Activated CD4-positive, CD25-positive, alpha-beta regulatory T cell treated with anti-CD3 and anti-CD28 coated beads, Interleukin-2, amount 50 U/mL, for 16 hours (primary cell): ENCODE results near the gene SLC5A3.

Experiments used
- DNase-seq: peaks from one replicate; pipeline ENCODE4 v3.0.0-alpha.2; 2020; ENCODE audit warnings: low read depth, low spot score

Gene SLC5A3

GRCh38 chr21:34071683-34072082 lies 1.7 kb upstream of the SLC5A3 start:
- DNase-seq = no peak

DNA sequence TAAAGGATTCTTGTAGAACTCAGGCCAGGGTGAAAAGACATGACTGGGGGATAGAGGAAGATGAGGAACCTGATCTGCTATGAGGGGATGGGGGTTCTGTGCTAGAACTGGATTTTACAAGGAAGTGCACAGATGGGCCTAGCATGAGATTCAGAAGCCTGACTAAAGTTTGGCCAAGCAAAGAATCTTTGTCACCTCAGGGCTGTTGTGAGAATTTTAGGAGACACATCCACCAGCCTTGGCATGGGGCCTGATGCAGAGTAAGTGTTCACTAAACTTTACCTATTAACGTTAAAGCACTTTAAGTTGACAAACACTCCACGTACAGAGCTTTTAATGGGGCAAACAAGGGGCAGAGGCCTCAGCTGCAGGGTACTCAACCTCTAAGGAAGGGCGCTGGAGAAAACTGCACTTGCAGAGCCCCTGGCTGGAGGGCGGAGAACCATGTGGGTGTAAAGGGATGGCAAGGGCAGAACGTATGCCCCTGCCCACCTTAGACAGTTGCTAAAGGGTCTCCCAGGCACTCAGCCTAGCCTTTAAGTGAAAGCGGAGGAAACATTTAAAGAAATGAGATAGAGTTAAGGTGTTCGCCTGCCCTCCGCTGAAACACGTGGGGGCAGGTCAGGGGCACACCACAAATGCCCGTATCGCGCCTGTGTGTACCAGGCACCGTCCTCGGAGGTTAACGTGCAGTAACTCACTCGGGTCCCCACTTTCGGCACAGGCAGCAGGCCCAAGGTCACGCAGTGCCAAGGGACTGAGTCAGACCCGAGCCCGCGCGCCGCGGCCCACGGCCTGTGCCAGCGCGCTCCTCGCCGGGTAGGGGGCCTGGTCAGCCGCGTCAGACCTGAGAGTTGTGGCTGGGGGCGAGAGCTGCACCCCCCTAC lies 990 bp upstream of the SLC5A3 start:
- DNase-seq = no peak

GRCh38 chr21:34073749-34074282 lies 438 bp downstream of the SLC5A3 start:
- peak; percentile 9 for DNase-seq

DNA sequence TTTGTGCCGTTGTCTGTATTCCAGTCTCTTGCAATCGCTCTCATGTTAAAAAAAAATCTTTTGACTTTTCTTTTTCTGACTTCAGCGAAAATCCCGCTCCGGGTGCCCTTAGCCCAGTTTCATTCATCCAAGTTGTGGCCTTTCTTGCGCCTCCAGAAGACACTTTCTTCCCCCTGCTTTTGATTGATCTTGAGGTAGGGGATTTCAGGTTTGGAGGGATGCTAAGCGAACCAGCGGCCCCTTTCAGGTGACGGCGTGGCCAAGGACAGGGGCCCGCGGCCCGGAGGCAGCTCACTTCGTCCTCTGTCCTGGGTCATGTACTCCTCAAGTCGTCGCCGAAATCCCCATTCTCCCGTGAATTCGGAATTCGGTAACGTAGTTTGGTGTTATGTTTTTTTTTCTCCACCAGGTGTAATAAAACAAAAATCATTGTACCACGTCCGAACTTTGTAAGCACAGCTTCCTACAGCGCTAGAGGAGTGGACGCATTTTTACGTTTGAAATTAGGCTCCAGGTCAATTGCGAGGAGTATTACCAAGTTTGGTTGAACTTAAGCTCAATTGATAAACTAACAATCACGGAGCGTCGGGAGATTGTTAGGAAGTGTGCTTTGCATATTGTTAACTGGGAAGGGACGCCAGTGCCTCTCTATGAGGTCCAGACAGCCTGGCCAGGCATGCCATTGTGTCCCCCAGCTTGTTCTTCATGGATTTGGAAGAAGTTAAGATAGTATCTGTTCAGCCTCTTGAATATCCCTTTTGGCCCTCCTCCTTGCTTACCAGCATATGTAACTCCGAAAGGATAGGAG lies 1.1 kb downstream of the SLC5A3 start:
- DNase-seq = no peak

DNA sequence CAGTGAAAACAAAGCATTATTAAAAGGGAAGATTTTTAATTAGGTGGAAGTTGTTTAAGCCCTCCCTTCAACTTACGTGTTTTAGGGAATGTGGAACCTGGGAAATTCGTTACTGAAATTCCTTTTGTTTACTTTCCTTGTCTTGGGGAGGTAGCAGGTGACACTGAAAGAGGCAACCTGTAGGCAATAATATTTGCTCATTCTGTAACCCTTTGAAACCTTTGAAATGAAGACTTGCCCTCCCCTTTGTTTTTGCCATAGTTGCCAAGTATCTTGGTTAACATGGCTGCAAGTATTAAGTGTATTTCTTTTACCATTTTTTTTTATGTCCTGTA lies 1.7 kb downstream of the SLC5A3 start:
- no peak for DNase-seq

- DNase-seq = no peak
Measured at GRCh38 chr21:34075760-34076660, 2.6 kb downstream of the SLC5A3 start.

DNA sequence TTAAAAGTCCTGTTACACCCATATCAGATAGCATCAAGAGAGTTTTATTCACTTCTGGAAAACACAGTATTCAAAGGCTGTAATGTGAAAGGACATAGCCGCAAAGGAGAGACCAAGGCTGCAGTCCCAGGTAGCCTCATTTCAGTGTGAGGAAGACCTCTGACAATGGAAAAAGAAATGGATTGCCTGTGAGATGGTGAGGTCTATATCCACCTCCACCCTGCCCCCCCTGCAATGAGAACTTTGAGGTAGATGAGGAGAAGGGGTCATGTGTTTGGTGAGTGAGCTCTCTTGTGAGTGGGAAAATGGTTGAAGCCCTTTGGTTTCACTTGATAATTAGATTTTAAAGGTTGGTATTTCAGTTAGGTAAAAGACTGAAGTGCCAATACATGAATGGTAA lies 3.5 kb downstream of the SLC5A3 start:
- no peak for DNase-seq

GRCh38 chr21:34077888-34078287 lies 4.5 kb downstream of the SLC5A3 start:
- DNase-seq = no peak

- DNase-seq = no peak
Measured at GRCh38 chr21:34078915-34079314, 5.5 kb downstream of the SLC5A3 start.

GRCh38 chr21:34080710-34081109 lies 7.3 kb downstream of the SLC5A3 start:
- DNase-seq = no peak

GRCh38 chr21:34082769-34083168 lies 9.4 kb downstream of the SLC5A3 start:
- DNase-seq = no peak

DNA sequence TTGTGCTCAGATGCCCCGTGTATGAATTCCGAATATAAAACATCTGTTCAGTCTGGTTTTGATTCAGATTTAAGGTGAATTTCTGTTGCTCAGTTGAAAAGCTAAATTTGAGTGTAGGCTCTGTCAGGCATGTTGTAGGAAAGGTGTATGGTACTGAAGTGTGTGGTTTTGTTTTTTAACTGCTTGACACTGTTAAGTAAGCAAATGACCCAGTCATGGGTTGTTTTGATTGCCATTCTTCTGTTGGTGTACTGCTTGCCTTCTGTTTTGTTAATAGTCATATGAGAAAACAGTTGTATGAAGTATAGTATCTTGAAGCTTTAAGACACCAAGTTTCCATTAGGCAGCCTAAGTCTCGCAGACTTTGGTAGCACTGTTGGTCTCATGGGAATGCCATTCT lies 10.0 kb downstream of the SLC5A3 start:
- no peak for DNase-seq

GRCh38 chr21:34085129-34085528 lies 11.8 kb downstream of the SLC5A3 start:
- no peak for DNase-seq

GRCh38 chr21:34086887-34087306 lies 13.5 kb downstream of the SLC5A3 start:
- no peak for DNase-seq

GRCh38 chr21:34088752-34089151 lies 15.4 kb downstream of the SLC5A3 start:
- no peak for DNase-seq

- DNase-seq = no peak
Measured at GRCh38 chr21:34091032-34091431, 17.7 kb downstream of the SLC5A3 start.

- DNase-seq = no peak
Measured at GRCh38 chr21:34091607-34092006, 18.2 kb downstream of the SLC5A3 start.

DNA sequence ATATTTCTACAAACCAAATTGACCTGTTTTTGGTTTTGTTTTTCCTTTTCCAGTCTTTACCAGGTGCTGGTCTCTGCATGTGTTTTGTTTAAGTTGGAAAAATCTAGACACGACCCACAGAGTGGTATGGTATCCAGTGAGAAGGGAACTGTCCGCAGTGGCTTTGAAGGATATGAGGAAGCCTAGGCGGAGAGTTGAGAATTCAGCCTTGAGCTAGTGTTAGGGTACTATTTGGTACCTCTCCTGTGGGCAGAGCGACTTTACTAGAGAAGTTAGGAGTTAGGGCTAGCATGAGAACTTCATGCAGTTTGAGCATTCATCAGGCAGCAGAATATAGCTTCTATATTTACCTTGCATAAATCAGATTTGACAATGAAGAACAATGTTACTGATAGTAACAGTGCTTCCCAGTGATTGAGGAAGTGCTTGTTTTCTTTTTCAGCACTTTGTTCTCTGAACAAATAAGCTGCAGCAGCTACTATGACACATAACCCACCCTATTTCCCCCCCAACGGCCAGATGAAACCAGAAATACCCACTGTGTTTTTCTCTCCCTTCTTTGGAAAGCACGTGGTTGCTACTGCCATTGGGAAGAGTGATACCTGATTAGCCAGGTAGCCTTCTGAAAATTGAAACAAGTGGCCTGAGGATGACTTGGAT lies 19.0 kb downstream of the SLC5A3 start:
- DNase-seq = no peak

- DNase-seq = no peak
Measured at GRCh38 chr21:34093083-34093482, 19.7 kb downstream of the SLC5A3 start.

- DNase-seq = no peak
Measured at GRCh38 chr21:34094949-34095348, 21.6 kb downstream of the SLC5A3 start.

GRCh38 chr21:34097442-34097841 lies 24.1 kb downstream of the SLC5A3 start:
- DNase-seq = no peak
